ENCODE data around the gene ABITRAM.
A peak's percentile ranks its signal among the peaks of the same experiment; 100 is the strongest.
"Not testable (repeated sequence)": the region's sequence is repeated elsewhere in the genome, so short reads cannot be mapped to it uniquely, and the experiment has no call there.

The ABITRAM gene

GRCh38 chr9:108933231-108933717, 926 bp upstream of the ABITRAM start:
- DNase-seq = no peak

- peak; percentile 57 for DNase-seq
Measured at GRCh38 chr9:108933718-108934322, 380 bp upstream of the ABITRAM start, which contains the start of gene ELP1. Gene ELP1, minus strand, starts transcription at chr9:108934124. Its CDS starts 2,978 bp downstream, at chr9:108931146.

GRCh38 chr9:108937561-108938305, 3.5 kb downstream of the ABITRAM start:
- DNase-seq = no peak

- DNase-seq = no peak
Measured at GRCh38 chr9:108939975-108940374, 5.8 kb downstream of the ABITRAM start.

GRCh38 chr9:108950168-108950567, 16.0 kb downstream of the ABITRAM start:
- no peak for DNase-seq

- DNase-seq = no peak
Measured at GRCh38 chr9:108951578-108951977, 17.4 kb downstream of the ABITRAM start.

GRCh38 chr9:108953983-108954574, 19.9 kb downstream of the ABITRAM start:
- DNase-seq = no peak

GRCh38 chr9:108956022-108956630, 21.9 kb downstream of the ABITRAM start:
- no peak for DNase-seq

- no peak for DNase-seq
Measured at GRCh38 chr9:108956631-108957026, 22.4 kb downstream of the ABITRAM start.

- no peak for DNase-seq
Measured at GRCh38 chr9:108960331-108960730, 26.1 kb downstream of the ABITRAM start.

GRCh38 chr9:108961151-108961550, 27.0 kb downstream of the ABITRAM start:
- no peak for DNase-seq

- no peak for DNase-seq
Measured at GRCh38 chr9:108963459-108964143, 29.4 kb downstream of the ABITRAM start.

- no peak for DNase-seq
Measured at GRCh38 chr9:108967916-108968315, 33.7 kb downstream of the ABITRAM start.

GRCh38 chr9:108971392-108971791, 37.2 kb downstream of the ABITRAM start:
- DNase-seq = not testable (repeated sequence)

GRCh38 chr9:108972186-108972585, 38.0 kb downstream of the ABITRAM start:
- no peak for DNase-seq

- no peak for DNase-seq
Measured at GRCh38 chr9:108972626-108973209, 38.5 kb downstream of the ABITRAM start.

GRCh38 chr9:108973895-108974294, 39.7 kb downstream of the ABITRAM start:
- DNase-seq = no peak

- DNase-seq = no peak
Measured at GRCh38 chr9:108978205-108978604, 44.0 kb downstream of the ABITRAM start.

GRCh38 chr9:108980893-108981292, 46.7 kb downstream of the ABITRAM start:
- no peak for DNase-seq

GRCh38 chr9:108983885-108984284, 49.7 kb downstream of the ABITRAM start:
- no peak for DNase-seq
